ENCODE results near the gene GPR27.

DNA sequence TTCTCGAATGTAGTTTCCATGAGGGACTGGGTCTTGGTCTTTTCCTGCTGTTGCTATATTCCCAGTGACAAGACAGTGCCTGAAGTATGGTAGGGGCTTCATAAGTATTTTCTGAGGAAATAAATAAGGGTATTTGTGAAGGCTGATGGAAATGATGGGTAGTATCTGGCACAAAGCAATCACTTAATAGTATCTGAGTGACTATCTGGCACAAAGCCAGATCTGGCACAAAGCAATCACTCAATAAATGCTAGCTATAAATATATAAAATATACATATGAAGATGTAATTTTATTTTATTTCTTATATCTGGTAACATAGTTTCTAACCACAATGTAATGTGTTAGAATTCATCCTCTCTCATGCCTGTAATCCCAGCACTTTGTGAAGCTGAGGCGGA is 52.0 kb downstream of the GPR27 start:
- TF ChIP-seq, protein P1, sequence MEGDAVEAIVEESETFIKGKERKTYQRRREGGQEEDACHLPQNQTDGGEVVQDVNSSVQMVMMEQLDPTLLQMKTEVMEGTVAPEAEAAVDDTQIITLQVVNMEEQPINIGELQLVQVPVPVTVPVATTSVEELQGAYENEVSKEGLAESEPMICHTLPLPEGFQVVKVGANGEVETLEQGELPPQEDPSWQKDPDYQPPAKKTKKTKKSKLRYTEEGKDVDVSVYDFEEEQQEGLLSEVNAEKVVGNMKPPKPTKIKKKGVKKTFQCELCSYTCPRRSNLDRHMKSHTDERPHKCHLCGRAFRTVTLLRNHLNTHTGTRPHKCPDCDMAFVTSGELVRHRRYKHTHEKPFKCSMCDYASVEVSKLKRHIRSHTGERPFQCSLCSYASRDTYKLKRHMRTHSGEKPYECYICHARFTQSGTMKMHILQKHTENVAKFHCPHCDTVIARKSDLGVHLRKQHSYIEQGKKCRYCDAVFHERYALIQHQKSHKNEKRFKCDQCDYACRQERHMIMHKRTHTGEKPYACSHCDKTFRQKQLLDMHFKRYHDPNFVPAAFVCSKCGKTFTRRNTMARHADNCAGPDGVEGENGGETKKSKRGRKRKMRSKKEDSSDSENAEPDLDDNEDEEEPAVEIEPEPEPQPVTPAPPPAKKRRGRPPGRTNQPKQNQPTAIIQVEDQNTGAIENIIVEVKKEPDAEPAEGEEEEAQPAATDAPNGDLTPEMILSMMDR (IDR thresholded peaks at IDR 0.05; ENCODE audit: poor library complexity): no peak
- TF ChIP-seq EZH2 (IDR thresholded peaks at IDR 0.05; ENCODE audit: borderline replicate concordance): no peak

All from hepatocyte (in vitro differentiated cells).